ENCODE results near the gene CDKN1A.

The CDKN1A gene

DNA sequence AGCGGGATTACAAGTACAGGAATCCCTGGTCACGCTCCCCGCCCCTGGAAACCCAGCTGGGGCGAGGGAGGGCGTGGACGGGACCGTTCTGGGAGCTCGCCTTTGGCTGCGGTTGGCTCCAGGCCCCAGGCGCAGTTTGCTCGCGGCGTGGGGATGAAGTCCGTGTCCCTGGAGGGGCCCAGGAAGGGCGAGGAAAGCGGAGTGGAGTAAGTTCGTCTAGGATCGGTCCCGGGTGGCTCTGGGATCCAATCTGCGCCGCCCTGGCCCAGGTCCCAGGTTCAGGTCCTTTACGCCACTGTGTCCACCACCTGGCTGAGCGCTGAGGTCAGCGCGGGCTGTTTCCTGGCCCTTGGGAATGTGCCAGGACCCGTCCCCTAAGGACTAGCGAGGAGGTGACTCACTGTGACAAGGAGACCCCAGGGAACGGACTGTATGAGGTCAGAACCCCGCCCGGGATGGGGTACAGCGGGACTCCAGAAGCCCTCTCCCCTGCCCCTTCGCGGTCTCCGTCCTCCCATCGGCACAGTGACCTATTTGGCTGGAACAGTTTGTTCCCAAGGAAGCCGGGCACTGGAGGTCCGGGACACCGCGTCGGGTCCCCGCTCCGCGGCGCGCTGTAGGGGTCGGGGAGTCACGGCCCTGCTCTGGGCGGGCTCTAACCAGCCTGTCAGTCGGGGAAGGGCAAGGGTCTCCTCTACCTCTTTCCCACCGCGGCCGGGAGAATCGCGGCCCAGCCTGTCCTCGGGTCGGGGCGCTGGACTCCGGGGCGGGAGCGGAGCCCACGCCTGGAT, 724 bp downstream of the CDKN1A start:
- peak; percentile 74 for DNase-seq

DNA sequence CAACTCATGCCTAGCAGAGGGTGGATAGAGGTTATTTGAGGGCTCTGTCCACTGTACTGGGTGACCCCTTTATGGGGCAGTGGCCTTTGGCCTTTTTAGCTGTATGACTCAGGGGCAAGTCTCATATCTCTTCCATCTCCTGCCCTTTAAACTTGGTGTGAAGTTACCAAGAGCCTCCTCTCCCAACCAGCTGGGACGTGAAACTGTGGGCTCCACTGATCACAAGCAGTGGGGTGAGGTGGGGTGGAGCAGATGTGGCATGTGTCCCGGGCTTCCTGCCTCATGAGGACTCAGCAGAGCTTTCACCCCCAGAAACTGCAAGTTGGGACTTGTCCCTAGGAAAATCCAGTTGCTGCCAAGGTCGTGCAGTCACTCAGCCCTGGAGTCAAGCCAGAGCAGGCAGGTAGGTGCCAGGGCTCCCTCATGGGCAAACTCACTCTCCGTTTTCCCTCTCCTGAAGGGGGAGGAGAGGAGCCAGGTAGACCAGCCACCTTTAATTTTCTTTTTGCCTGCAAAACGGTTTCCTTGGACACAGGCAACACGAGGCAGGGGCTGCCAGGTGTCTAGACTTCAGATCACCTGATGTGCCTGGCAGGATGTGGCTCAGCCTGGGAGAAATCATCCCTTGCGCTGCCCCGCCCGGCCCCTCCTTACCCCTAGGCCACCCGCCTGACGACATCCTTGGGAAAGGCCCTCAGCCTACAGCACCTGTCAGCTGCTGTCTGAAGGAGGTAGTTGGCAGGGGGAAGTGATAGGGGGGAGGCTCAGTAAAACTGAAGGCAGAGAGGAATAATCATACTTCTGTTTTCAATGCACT, 4.0 kb downstream of the CDKN1A start:
- peak; percentile 77 for DNase-seq

DNA sequence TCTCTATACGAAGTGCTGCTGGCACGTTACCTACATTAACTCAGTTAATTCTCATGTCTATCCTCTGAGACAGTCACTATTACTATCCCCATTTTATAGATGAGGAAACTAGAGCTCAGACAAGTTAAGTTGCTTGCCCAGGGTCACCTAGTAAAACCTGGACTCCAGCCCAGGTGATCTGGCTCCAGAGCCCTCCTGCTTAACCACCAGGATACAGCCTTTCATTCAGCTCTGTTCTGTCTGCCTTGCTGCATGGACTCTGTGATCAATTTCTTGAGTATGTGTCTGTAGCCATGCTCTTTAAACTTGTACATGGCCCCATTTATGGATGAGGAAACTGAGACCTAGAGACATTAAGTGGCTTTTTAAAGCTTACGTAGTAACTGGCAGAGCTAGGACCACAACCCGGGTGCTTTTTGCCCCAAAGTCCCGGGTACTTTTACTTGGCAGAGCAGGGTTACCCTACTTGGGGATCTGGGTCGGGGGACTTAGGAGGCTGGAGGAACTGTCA, 4.7 kb downstream of the CDKN1A start:
- no peak for DNase-seq

DNA sequence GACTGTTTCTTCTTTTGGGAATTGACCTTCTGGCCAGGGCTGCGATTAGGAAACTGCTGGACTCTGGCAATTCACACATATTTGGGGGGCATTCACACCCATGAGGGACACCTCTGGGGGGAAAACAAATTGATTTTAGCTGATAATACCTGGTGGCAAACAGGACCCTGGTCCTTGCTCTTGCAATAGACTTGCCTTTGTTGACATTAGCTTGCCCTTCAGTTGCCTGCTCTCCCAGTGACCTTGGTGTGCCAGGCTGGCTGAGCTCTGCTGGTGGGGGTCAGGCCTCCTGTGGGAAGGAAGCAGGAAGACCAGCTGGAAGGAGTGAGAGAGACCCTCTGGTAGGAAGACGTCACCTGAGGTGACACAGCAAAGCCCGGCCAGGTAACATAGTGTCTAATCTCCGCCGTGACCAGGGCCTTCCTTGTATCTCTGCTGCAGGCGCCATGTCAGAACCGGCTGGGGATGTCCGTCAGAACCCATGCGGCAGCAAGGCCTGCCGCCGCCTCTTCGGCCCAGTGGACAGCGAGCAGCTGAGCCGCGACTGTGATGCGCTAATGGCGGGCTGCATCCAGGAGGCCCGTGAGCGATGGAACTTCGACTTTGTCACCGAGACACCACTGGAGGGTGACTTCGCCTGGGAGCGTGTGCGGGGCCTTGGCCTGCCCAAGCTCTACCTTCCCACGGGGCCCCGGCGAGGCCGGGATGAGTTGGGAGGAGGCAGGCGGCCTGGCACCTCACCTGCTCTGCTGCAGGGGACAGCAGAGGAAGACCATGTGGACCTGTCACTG, 5.3 kb downstream of the CDKN1A start:
- no peak for DNase-seq

DNA sequence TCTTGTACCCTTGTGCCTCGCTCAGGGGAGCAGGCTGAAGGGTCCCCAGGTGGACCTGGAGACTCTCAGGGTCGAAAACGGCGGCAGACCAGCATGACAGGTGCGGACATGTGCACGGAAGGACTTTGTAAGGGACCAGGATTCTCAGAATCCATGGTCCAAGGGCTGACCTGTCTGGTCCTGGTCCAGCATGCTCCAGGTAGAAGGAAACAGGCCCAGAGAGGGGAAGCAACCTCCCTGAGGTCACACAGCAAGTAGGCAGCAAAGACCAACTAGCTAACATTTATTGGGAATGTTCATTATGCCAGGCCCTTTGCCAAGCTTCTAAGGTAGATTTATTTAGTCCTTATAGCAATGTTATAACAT, 5.9 kb downstream of the CDKN1A start:
- no peak for DNase-seq

DNA sequence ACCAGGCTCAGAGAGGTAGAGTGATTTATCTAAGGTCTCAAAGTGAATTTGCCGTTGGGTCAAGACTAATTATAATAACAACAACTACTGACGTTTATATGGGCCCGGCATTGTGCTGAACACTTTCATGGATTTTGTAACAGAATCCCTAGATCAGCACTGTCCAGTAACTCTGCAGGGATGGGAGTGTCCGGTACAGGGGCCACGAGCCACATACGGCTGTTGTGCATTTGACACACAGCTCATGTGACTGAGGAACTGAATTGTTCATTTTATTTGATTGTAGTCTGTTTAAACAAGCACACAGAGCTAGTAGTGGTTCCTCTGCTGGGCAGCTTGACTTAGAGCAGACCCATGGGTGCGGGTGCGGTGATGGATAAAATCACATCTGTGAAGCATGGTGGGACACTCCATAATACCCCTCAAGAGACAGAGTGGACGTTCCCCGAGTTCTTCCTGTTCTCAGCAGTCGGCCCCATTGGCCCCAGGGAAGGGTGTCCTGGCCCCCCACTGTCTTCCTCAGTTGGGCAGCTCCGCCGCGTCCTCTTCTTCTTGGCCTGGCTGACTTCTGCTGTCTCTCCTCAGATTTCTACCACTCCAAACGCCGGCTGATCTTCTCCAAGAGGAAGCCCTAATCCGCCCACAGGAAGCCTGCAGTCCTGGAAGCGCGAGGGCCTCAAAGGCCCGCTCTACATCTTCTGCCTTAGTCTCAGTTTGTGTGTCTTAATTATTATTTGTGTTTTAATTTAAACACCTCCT, 6.8 kb downstream of the CDKN1A start:
- DNase-seq, result no peak

DNA sequence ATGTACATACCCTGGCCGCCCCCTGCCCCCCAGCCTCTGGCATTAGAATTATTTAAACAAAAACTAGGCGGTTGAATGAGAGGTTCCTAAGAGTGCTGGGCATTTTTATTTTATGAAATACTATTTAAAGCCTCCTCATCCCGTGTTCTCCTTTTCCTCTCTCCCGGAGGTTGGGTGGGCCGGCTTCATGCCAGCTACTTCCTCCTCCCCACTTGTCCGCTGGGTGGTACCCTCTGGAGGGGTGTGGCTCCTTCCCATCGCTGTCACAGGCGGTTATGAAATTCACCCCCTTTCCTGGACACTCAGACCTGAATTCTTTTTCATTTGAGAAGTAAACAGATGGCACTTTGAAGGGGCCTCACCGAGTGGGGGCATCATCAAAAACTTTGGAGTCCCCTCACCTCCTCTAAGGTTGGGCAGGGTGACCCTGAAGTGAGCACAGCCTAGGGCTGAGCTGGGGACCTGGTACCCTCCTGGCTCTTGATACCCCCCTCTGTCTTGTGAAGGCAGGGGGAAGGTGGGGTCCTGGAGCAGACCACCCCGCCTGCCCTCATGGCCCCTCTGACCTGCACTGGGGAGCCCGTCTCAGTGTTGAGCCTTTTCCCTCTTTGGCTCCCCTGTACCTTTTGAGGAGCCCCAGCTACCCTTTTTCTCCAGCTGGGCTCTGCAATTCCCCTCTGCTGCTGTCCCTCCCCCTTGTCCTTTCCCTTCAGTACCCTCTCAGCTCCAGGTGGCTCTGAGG, 7.6 kb downstream of the CDKN1A start:
- no peak for DNase-seq

- DNase-seq, result no peak
Observed at GRCh38 chr6:36686668-36687513, 8.4 kb downstream of the CDKN1A start.

DNA sequence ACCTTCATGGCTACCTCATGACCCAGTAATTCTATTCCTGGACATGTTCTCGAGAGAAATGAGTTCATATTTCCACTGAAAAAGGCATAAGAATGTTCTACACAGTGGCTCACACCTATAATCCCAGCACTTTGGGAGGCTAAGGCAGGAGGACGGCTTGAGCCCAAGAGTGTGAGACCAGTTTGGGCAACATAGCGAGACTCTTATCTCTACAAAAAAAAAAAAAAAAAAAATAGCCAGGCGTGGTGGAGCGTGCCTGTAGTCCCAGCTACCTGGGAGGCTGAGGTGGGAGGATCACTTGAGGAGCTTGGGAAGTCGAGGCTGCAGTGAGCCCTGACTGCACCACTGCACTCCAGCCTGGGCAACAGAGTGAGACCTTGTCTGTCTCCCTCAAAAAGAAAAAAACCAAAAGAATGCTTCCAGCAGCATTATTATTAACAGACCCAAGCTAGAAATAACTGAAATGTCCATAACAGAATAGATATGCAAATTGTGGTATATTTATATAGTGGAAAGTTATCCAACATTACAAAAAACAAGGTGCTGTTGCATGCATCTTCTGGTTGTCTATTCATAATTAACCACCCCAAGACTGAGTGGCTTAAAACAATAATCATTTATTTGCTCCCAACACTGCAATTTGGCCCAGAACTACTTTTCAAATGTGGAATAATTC, 9.7 kb downstream of the CDKN1A start:
- no peak for DNase-seq

- no peak for DNase-seq
Observed at GRCh38 chr6:36688739-36689075, 10.2 kb downstream of the CDKN1A start.

DNA sequence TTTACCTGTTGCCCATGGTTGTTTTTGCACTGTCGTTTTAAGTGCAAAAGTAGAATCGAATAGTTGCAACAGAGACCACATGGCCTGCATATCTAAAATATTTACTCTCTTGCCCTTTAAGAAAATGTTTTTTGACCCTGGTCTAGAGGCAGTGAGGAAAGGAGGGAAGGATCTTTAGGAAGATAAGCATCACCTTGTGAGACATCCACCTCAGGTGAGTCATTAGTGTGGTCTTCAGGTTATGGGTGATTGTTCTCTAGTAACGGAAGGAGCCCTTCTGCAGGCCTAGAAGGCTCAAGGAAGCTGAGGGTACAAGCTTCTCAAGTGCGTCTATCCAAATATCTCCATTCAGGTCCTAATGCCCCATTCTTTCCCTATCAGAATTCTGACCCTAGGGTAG, 12.5 kb downstream of the CDKN1A start:
- DNase-seq, result no peak

DNA sequence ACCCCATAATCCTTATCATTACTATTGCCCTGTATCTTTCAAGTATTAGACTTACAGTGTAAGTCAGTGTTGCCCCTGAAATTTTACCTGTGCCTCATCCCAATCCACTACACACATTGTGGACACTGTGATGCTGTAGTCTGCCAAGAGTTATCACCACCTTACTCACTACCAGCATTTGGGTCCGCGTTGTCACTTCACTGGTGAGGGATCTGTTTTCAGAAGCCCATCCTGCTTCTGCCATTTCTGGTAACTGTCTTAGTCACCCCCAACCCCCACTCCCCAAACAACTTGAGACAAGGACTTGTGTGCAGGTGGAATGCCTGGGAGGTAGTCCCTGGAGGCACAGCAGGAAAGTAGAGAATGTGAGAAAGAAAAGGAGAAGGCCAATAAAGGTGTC, 13.1 kb downstream of the CDKN1A start:
- no peak for DNase-seq

GRCh38 chr6:36692220-36692619, 13.7 kb downstream of the CDKN1A start:
- DNase-seq, result no peak

GRCh38 chr6:36692861-36693702, 14.6 kb downstream of the CDKN1A start:
- no peak for DNase-seq

DNA sequence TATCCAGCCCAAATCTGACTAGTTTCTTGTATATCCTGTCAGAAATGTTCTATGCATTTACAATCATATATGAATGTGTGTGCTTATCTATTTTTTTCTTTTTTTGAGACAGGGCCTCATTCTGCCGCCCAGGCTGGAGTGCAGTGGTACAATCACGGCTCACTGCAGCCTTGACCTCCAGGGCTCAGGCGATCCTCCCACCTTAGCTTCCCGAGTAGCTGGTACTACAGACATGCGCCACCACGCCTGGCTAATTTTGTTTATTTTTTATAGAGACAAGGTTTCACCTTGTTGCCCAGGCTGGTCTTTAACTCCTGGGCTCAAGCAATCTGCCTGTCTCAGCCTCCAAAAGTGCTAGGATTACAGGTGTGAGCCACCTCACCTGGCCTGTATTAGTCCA, 16.1 kb downstream of the CDKN1A start:
- no peak for DNase-seq

- DNase-seq, result no peak
Observed at GRCh38 chr6:36695414-36695813, 16.9 kb downstream of the CDKN1A start.

GRCh38 chr6:36697481-36697903, 19.0 kb downstream of the CDKN1A start, which contains the start of gene RAB44:
TSS of gene RAB44 (plus strand) at chr6:36697826. CDS start at chr6:36704236, 6,410 bp downstream.
- DNase-seq, result no peak

DNA sequence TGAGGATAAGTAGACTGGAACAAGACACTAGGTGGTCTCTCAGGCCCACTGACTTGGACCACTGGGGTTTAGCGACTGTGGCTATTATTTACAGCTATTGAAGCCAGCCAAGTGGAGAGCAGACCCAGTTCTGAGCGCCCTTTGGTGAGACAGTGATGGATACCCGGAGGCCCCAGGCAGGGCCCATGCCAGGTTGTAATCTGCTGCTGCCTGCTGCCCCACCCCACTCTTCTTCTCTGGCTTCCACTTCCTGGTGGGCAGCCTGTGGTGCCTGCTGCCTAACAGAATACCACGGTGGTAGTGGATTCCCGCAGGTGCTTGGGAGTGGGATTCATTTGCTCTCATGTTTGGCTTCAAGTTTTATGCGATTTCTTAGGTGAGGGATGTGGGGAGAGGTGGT, 19.7 kb downstream of the CDKN1A start:
- DNase-seq, result no peak

DNA sequence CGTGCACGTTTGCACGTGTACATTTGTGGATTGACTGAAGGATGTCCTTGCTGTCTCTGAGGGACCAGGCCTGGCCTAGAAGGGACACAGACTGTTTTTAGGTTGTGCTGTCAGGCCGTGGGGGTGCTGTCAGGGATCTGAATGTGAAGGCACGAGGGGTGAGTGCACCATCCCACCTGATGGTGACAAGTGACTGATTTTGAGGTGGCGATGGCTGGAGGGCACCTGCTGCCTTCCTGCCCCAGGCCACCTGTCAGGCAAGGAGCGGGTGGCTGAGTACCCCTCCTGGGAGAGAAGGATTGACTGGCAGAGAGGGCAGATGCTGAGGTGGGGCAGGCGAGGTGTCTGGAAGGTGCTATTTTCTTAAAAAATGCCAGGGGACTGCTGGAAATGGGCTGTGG, 20.4 kb downstream of the CDKN1A start:
- no peak for DNase-seq
